HepG2 (cell line): ENCODE data around the gene POLR1E. TPM values are rescaled to one million over a fixed set of nuclear protein-coding genes. Genes with fewer than 3 reads are reported as not detected.

Experiments used
- ATAC-seq: fragments of 200-7000 bp; cut with Tn5 transposase; 3 replicates; pipeline ENCODE4 v1.9.1; 2020; ENCODE audit warnings: mild to moderate bottlenecking, moderate library complexity
- BruUV-seq: library from RNA; stranded (reverse); fragments of 400-500 nt; replicated peaks from 2 replicates; lab custom pipeline; 2021; lab: Mats Ljungman, UMichigan
- CTCF ChIA-PET: fragments of 300-600 bp; formaldehyde crosslinking; extraction: SDS; loops from one replicate; lab custom pipeline; 2021; ENCODE audit warnings: low total read pairs, inconsistent platforms, low intra/inter-chr PET ratio; lab: Yijun Ruan, JAX
- POLR2A ChIA-PET: fragments of 350-600 bp; sonication (Branson Sonifier 250); formaldehyde crosslinking; loops from one replicate; lab custom pipeline; 2020; ENCODE audit warnings: antibody characterized with exemption, inconsistent platforms; lab: Yijun Ruan, JAX
- DNase-seq: peaks from one replicate; pipeline ENCODE4 v3.0.0-alpha.2; 2015; ENCODE audit warnings: low spot score
- FAIRE-seq: peaks from 3 replicates; lab custom pipeline; 2011; peaks lifted over from hg19 to GRCh38; lab: Jason Lieb, UNC
- H2AFZ ChIP-seq: one replicate; pipeline ENCODE4 v1.6.1; 2011; ENCODE audit warnings: low read length, inconsistent platforms
- H3K27ac ChIP-seq: fragments of 300-600 bp; 3 replicates; pipeline ENCODE4 v1.8.0; 2011; ENCODE audit warnings: mixed run types, mild to moderate bottlenecking, mixed read lengths, low read length, inconsistent platforms; ENCODE audit not compliant: insufficient read depth; ENCODE audit errors: extremely low read length
- H3K27me3 ChIP-seq, 2 experiments: fragments of 200-600 bp in 1 of 2; 2 replicates in 1 of 2; 3 replicates in 1 of 2; pipeline versions ENCODE4 v1.6.0 to v1.8.0; 2011; ENCODE audit warnings: low read length in 2 of 2, mild to moderate bottlenecking in 2 of 2, moderate library complexity in 2 of 2, inconsistent platforms in 1 of 2; ENCODE audit not compliant: insufficient read depth in 2 of 2, control insufficient read depth in 1 of 2
- H3K36me3 ChIP-seq, 2 experiments: fragments of 200-600 bp in 1 of 2; replicated peaks in 1 of 2; 2 replicates in 1 of 2; 3 replicates in 1 of 2; pipeline versions ENCODE4 v1.5.1 to v1.8.0; 2011; ENCODE audit warnings: low read length in 2 of 2, inconsistent platforms in 1 of 2; ENCODE audit not compliant: insufficient read depth in 2 of 2, control insufficient read depth in 1 of 2
- H3K4me1 ChIP-seq: 2 replicates; pipeline ENCODE4 v1.5.1; 2012; ENCODE audit warnings: low read length, inconsistent platforms; ENCODE audit not compliant: insufficient read depth
- H3K4me2 ChIP-seq: 2 replicates; pipeline ENCODE4 v1.6.0; 2011; ENCODE audit warnings: low read depth, low read length, inconsistent platforms
- H3K4me3 ChIP-seq, 3 experiments: fragments of 200-600 bp in 1 of 3; sonication (generic), shearing (Covaris generic) in 1 of 3; replicated peaks in 1 of 3; 2 replicates each; pipeline ENCODE4 v1.5.1; 2011 to 2016; ENCODE audit warnings: low read length in 3 of 3, inconsistent platforms in 2 of 3, low read depth in 2 of 3, mild to moderate bottlenecking in 2 of 3, control low read depth in 1 of 3, mixed read lengths in 1 of 3; ENCODE audit not compliant: insufficient read depth in 1 of 3
- H3K79me2 ChIP-seq: one replicate; pipeline ENCODE4 v1.6.1; 2011; ENCODE audit warnings: low read length, inconsistent platforms; ENCODE audit not compliant: insufficient read depth
- H3K9ac ChIP-seq: 2 replicates; pipeline ENCODE4 v1.6.0; 2011; ENCODE audit warnings: mild to moderate bottlenecking, low read depth, low read length, inconsistent platforms; ENCODE audit not compliant: insufficient read depth
- H3K9me3 ChIP-seq: 2 replicates; pipeline ENCODE4 v1.5.1; 2012; ENCODE audit warnings: mild to moderate bottlenecking, low read length
- H4K20me1 ChIP-seq: 2 replicates; pipeline ENCODE4 v1.6.0; 2011; ENCODE audit warnings: inconsistent platforms, mild to moderate bottlenecking, low read length, moderate library complexity; ENCODE audit not compliant: insufficient read depth
- CEBPZ ChIP-seq: IDR thresholded peaks from 2 replicates; pipeline ENCODE4 v1.6.1; 2012; ENCODE audit warnings: low read length, improper control_type of control experiment
- HNF1A ChIP-seq, 2 experiments: sonication (generic) in 1 of 2; formaldehyde crosslinking in 1 of 2; IDR thresholded peaks; 2 replicates each; pipeline versions ENCODE4 v1.4.0 to v1.6.1; 2016 to 2020; ENCODE audit warnings: borderline replicate concordance in 1 of 2, low read depth in 1 of 2, mild to moderate bottlenecking in 1 of 2, missing genetic modification reagents in 1 of 2
- MED13 ChIP-seq: sonication (generic); formaldehyde crosslinking; IDR thresholded peaks from 2 replicates; pipeline ENCODE4 v1.5.0; 2020; ENCODE audit warnings: missing genetic modification reagents
- NFAT5 ChIP-seq: sonication (generic); formaldehyde crosslinking; IDR thresholded peaks from 2 replicates; pipeline ENCODE4 v1.4.0; 2020; ENCODE audit warnings: missing genetic modification reagents
- POGZ ChIP-seq: sonication (generic); formaldehyde crosslinking; IDR thresholded peaks from 2 replicates; pipeline ENCODE4 v1.4.0; 2020; ENCODE audit warnings: mild to moderate bottlenecking, missing genetic modification reagents
- ZNF256 ChIP-seq: sonication (generic); formaldehyde crosslinking; conservative IDR thresholded peaks from 2 replicates; pipeline ENCODE4 v1.4.0; 2020; ENCODE audit warnings: missing genetic modification reagents
- ZNF556 ChIP-seq: sonication (generic); formaldehyde crosslinking; IDR thresholded peaks from 2 replicates; pipeline ENCODE4 v1.4.0; 2020; ENCODE audit warnings: mild to moderate bottlenecking, missing genetic modification reagents, borderline replicate concordance
- ZNF619 ChIP-seq: sonication (generic); formaldehyde crosslinking; IDR thresholded peaks from 2 replicates; pipeline ENCODE4 v1.4.0; 2020; ENCODE audit warnings: mild to moderate bottlenecking, missing genetic modification reagents
- whole genome bisulfite sequencing: methylation state at CpG from one replicate; pipeline ENCODE4 v1.1.6; 2017; ENCODE audit warnings: low lambda C conversion rate; 5-methylcytosine and 5-hydroxymethylcytosine counted together
- in situ Hi-C: cut with HindIII; loops from 2 replicates; pipeline ENCODE4 v1.10.0; 2017; ENCODE audit warnings: low pct_unique_long_range_greater_than_20kb; ENCODE audit not compliant: extremely low pct_ligation_motif_present
- intact Hi-C: fragments of 100-400 bp; cut with micrococcal nuclease; formaldehyde crosslinking; loops from one replicate; pipeline ENCODE4 v1.10.0; 2022; ENCODE audit not compliant: unreplicated experiment
- polyA plus RNA-seq, 8 experiments: library from polyadenylated mRNA; depleted of rRNA in 3 of 8; stranded (reverse) in 7 of 8; unstranded in 1 of 8; fragments of >200 nt; fragmentation: Illumina TruSeq in 4 of 8; extraction: Trizol in 4 of 8; gene quantifications; 2 replicates each; pipeline versions ENCODE4 v1.2.1 to v1.2.3, GENCODE V29; 2011 to 2016; ENCODE audit warnings: low read depth in 4 of 8, missing spikeins in 1 of 8, mixed read lengths in 1 of 8; ENCODE audit not compliant: insufficient read depth in 1 of 8
- total RNA-seq, 5 experiments: library from RNA; depleted of rRNA; stranded (reverse); fragments of >200 nt; fragmentation: Illumina TruSeq; extraction: Trizol; gene quantifications; 2 replicates each; pipeline ENCODE4 v1.2.3, GENCODE V29; 2016; ENCODE audit warnings: low read depth in 1 of 5
- TF ChIP-seq, protein P1 (sequence below): sonication (generic); formaldehyde crosslinking; IDR thresholded peaks from 2 replicates; pipeline ENCODE4 v1.5.1; 2020; ENCODE audit warnings: mild to moderate bottlenecking, missing genetic modification reagents, moderate library complexity

POLR1E gene
- total and polyA plus RNA-seq, 2 of the 13 experiments (the other 11 are each of a cell fraction or from before 2014, with no cell fraction given) = 23.0 to 37.8 TPM

DNA sequence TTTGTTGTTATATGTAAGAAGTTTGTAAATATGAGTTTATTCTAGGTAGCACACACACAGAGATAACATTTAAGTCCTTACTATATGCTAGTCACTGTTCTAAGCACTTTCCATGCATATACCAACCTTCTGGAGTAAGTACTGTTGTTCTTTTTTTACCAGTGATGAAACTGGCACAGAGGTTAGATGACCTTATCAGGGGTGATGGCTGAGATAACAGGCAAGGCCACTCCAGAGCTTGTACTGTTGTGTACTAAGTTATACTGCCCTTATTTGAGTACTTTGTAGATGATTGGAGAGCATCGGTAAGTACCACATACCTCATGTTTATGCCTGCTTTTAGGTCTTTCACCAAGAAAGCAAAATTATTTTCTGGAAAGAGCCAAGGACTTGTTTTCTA, 6.2 kb downstream of the POLR1E start:
- POLR2A ChIA-PET = no interaction called here
- TF ChIP-seq ZNF256 (CRISPR knock-in tag) (no peak), HNF1A (IDR thresholded peaks at IDR 0.05; ENCODE audit: low read depth) (no peak), HNF1A (CRISPR knock-in tag; IDR thresholded peaks at IDR 0.05; ENCODE audit: borderline replicate concordance) (no peak), MED13 (CRISPR knock-in tag) (no peak), ZNF619 (CRISPR knock-in tag) (no peak), NFAT5 (CRISPR knock-in tag) (no peak), CEBPZ (no peak), POGZ (CRISPR knock-in tag) (no peak), ZNF556 (CRISPR knock-in tag) (no peak)
- TF ChIP-seq, protein P1, sequence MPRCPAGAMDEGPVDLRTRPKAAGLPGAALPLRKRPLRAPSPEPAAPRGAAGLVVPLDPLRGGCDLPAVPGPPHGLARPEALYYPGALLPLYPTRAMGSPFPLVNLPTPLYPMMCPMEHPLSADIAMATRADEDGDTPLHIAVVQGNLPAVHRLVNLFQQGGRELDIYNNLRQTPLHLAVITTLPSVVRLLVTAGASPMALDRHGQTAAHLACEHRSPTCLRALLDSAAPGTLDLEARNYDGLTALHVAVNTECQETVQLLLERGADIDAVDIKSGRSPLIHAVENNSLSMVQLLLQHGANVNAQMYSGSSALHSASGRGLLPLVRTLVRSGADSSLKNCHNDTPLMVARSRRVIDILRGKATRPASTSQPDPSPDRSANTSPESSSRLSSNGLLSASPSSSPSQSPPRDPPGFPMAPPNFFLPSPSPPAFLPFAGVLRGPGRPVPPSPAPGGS (CRISPR knock-in tag) = no peak

More for the DNA sequence above, 6.2 kb downstream of the POLR1E start:
- Histone ChIP-seq H3K9me3 (no peaks in the 10 kb centered on the region), H3K9ac (no peak overlapping the region), H3K27me3 (no peaks in the 10 kb centered on the region), H3K4me2 (no peak overlapping the region), H2AFZ (no peak overlapping the region), H3K4me3 (no peak overlapping the region), H4K20me1 (no peaks in the 10 kb centered on the region), H3K27ac (no peak overlapping the region), H3K36me3 (peaks cover 22 to 74% of the 10 kb centered on the region in 2 experiments), H3K79me2 (peaks cover 9% of the 10 kb centered on the region), H3K4me1 (peaks cover 28% of the 10 kb centered on the region)
- ATAC-seq (no peak), DNase-seq (no peak), FAIRE-seq (no peak)
- no TSS peak for BruUV-seq
- in situ Hi-C loops = loop anchor here (25.0 kb wide), 3 partner anchors 245 to 870 kb away; partner anchors contain the start of gene SLC25A51
- WGBS = 76% methylated on average over 1 of the region's 1 CpG
- CTCF ChIA-PET = no interaction called here
- intact Hi-C loops = no loop called here
